Measurements from ENCODE around the gene DEAF1. TPM values are rescaled to one million over a fixed set of nuclear protein-coding genes. Genes with fewer than 3 reads are reported as not detected.
A peak's percentile ranks its signal among the peaks of the same experiment; 100 is the strongest.

Gene DEAF1
- total RNA-seq, 1 donor from 2014 or later: 60.5 TPM

GRCh38 chr11:704781-705645 lies 10.0 kb upstream of the DEAF1 start:
- H3K4me1 ChIP-seq: peaks cover 0 to 34% of the 10 kb centered on the region in 2 donors
- no peaks in the 10 kb centered on the region for H3K9me3 ChIP-seq
- H3K4me3 ChIP-seq: peak overlapping the region; percentile 67 to 72
- TF ChIP-seq CTCF (IDR thresholded peaks at IDR 0.05): no peak
- H3K27ac ChIP-seq: peak overlapping the region; percentile 90 to 96
- no peak for DNase-seq (ENCODE audit: low spot score in 2 of 2)
- H3K27me3 ChIP-seq: no peaks in the 10 kb centered on the region
- peaks cover 5 to 10% of the 10 kb centered on the region in 2 donors for H3K36me3 ChIP-seq
- intact Hi-C loops (cut with DNase I): no loop called here

GRCh38 chr11:704228-704674 lies 9.2 kb upstream of the DEAF1 start:
- DNase-seq (ENCODE audit: low spot score in 2 of 2): no peak
- peaks cover 6 to 10% of the 10 kb centered on the region in 2 donors for H3K36me3 ChIP-seq

GRCh38 chr11:703506-703905 lies 8.5 kb upstream of the DEAF1 start:
- Histone ChIP-seq H3K4me3 (no peak overlapping the region), H3K9me3 (no peaks in the 10 kb centered on the region), H3K27me3 (no peaks in the 10 kb centered on the region), H3K36me3 (peaks cover 9 to 10% of the 10 kb centered on the region in 2 donors), H3K27ac (peak overlapping the region; percentile 90 to 96), H3K4me1 (peaks cover 0 to 39% of the 10 kb centered on the region in 2 donors)
- intact Hi-C loops (cut with DNase I): no loop called here
- no peak for TF ChIP-seq CTCF (IDR thresholded peaks at IDR 0.05)
- no peak for DNase-seq (ENCODE audit: low spot score in 2 of 2)

More at GRCh38 chr11:704228-704674, 9.2 kb upstream of the DEAF1 start:
- no peaks in the 10 kb centered on the region for H3K9me3 ChIP-seq
- intact Hi-C loops (cut with DNase I): no loop called here
- TF ChIP-seq CTCF (IDR thresholded peaks at IDR 0.05): no peak
- H3K27ac ChIP-seq: peak overlapping the region; percentile 90 to 96
- no peaks in the 10 kb centered on the region for H3K27me3 ChIP-seq
- H3K4me3 ChIP-seq: no peak overlapping the region
- H3K4me1 ChIP-seq: peaks cover 0 to 34% of the 10 kb centered on the region in 2 donors

GRCh38 chr11:702462-703461 lies 7.7 kb upstream of the DEAF1 start:
- H3K4me1 ChIP-seq: peaks cover 0 to 45% of the 10 kb centered on the region in 2 donors
- no peaks in the 10 kb centered on the region for H3K27me3 ChIP-seq
- DNase-seq (ENCODE audit: low spot score in 2 of 2): peak in 1 of 2 donors; percentile 82
- H3K9me3 ChIP-seq: no peaks in the 10 kb centered on the region
- H3K36me3 ChIP-seq: peaks cover 9 to 10% of the 10 kb centered on the region in 2 donors
- peak overlapping the region; percentile 90 to 96 for H3K27ac ChIP-seq
- intact Hi-C loops (cut with DNase I): no loop called here
- H3K4me3 ChIP-seq: no peak overlapping the region
- TF ChIP-seq CTCF (IDR thresholded peaks at IDR 0.05): no peak

- Histone ChIP-seq H3K27me3 (no peaks in the 10 kb centered on the region), H3K27ac (peak overlapping the region; percentile 90 to 96), H3K4me1 (peaks cover 2 to 45% of the 10 kb centered on the region in 2 donors), H3K9me3 (no peaks in the 10 kb centered on the region), H3K4me3 (no peak overlapping the region), H3K36me3 (peaks cover 9 to 10% of the 10 kb centered on the region in 2 donors)
- no peak for DNase-seq (ENCODE audit: low spot score in 2 of 2)
- no peak for TF ChIP-seq CTCF (IDR thresholded peaks at IDR 0.05)
- intact Hi-C loops (cut with DNase I): no loop called here
These were observed 6.9 kb upstream of the DEAF1 start for GRCh38 chr11:701741-702461.
